Endothelial cell of umbilical vein (primary cell): ENCODE measurements around the gene SLC29A3. TPM values are rescaled to one million over a fixed set of nuclear protein-coding genes. Genes with fewer than 3 reads are reported as not detected.

Experiments used
- BruUV-seq: library from RNA; stranded (reverse); fragments of 400-500 nt; replicated peaks from 2 replicates; lab custom pipeline; 2021; lab: Mats Ljungman, UMichigan
- CTCF ChIA-PET: fragments of 300-600, 350-600 bp; sonication (Branson Sonifier 250); formaldehyde crosslinking; loops from one replicate; lab custom pipeline; 2021; ENCODE audit warnings: antibody characterized with exemption, inconsistent platforms; lab: Charles Lee
- POLR2A ChIA-PET: fragments of 300-600, 350-600 bp; sonication (Branson Sonifier 250); formaldehyde crosslinking; loops from one replicate; lab custom pipeline; 2021; ENCODE audit warnings: antibody characterized with exemption, inconsistent platforms; lab: Charles Lee
- DNase-seq: peaks from one replicate; pipeline ENCODE4 v3.0.0-alpha.2; 2011; ENCODE audit warnings: low read depth, low spot score
- FAIRE-seq: peaks from 2 replicates; lab custom pipeline; 2011; peaks lifted over from hg19 to GRCh38; lab: Jason Lieb, UNC
- H2AFZ ChIP-seq: 2 replicates; pipeline ENCODE4 v1.6.0; 2012; ENCODE audit warnings: low read depth, low read length, control low read depth, inconsistent platforms
- H3K27ac ChIP-seq: 2 replicates; pipeline ENCODE4 v1.5.1; 2011; ENCODE audit warnings: low read depth, mild to moderate bottlenecking, control low read depth, low read length, moderate library complexity; ENCODE audit not compliant: insufficient read depth
- H3K27me3 ChIP-seq, 2 experiments: 2 replicates each; pipeline versions ENCODE4 v1.6.0 to v1.6.1; 2011; ENCODE audit warnings: low read length in 2 of 2, mixed read lengths in 1 of 2; ENCODE audit not compliant: control insufficient read depth in 2 of 2, insufficient read depth in 2 of 2
- H3K36me3 ChIP-seq, 2 experiments: 2 replicates in 1 of 2; 3 replicates in 1 of 2; pipeline ENCODE4 v1.5.1; 2011; ENCODE audit warnings: low read length in 2 of 2, mild to moderate bottlenecking in 1 of 2, moderate library complexity in 1 of 2; ENCODE audit not compliant: control insufficient read depth in 2 of 2, insufficient read depth in 2 of 2; ENCODE audit errors: extremely low read depth in 1 of 2
- H3K4me1 ChIP-seq: 3 replicates; pipeline ENCODE4 v1.5.1; 2011; ENCODE audit warnings: mild to moderate bottlenecking, low read length; ENCODE audit not compliant: control insufficient read depth, insufficient read depth; ENCODE audit errors: extremely low read depth
- H3K4me2 ChIP-seq: 2 replicates; pipeline ENCODE4 v1.6.1; 2011; ENCODE audit warnings: low read length, control low read depth, mixed read lengths; ENCODE audit not compliant: insufficient read depth
- H3K4me3 ChIP-seq, 3 experiments: fragments of 200-600 bp in 1 of 3; sonication (generic), shearing (Covaris generic) in 1 of 3; replicated peaks in 1 of 3; 2 replicates each; pipeline ENCODE4 v1.5.1; 2011 to 2016; ENCODE audit warnings: control low read depth in 3 of 3, low read length in 3 of 3, mild to moderate bottlenecking in 2 of 3, inconsistent platforms in 1 of 3, low read depth in 1 of 3, moderate library complexity in 1 of 3; ENCODE audit not compliant: insufficient read depth in 1 of 3
- H3K79me2 ChIP-seq: 2 replicates; pipeline ENCODE4 v1.6.0; 2012; ENCODE audit warnings: low read length, inconsistent platforms; ENCODE audit not compliant: control insufficient read depth, insufficient read depth
- H3K9ac ChIP-seq: replicated peaks from 2 replicates; pipeline ENCODE3; 2011; ENCODE audit warnings: low read length, control low read depth; ENCODE audit not compliant: insufficient read depth; ENCODE audit errors: extremely low read depth
- H3K9me1 ChIP-seq: replicated peaks from 3 replicates; pipeline ENCODE4 v1.6.0; 2011; ENCODE audit warnings: mild to moderate bottlenecking, low read length; ENCODE audit not compliant: control insufficient read depth, insufficient read depth; ENCODE audit errors: extremely low read depth
- H3K9me3 ChIP-seq: replicated peaks from 2 replicates; pipeline ENCODE4 v1.5.1; 2012; ENCODE audit warnings: low read length, inconsistent platforms; ENCODE audit not compliant: control insufficient read depth, insufficient read depth
- H4K20me1 ChIP-seq: replicated peaks from 2 replicates; pipeline ENCODE3; 2011; ENCODE audit warnings: mild to moderate bottlenecking, low read length; ENCODE audit not compliant: control insufficient read depth, insufficient read depth; ENCODE audit errors: extremely low read depth
- FOS ChIP-seq: IDR thresholded peaks from 2 replicates; pipeline ENCODE4 v1.6.1; 2011; ENCODE audit warnings: mild to moderate bottlenecking, low read length, moderate library complexity, borderline replicate concordance; ENCODE audit not compliant: insufficient read depth
- GATA2 ChIP-seq: IDR thresholded peaks from 2 replicates; pipeline ENCODE4 v1.7.0; 2011; ENCODE audit warnings: low read depth, mild to moderate bottlenecking, moderate library complexity, mixed read lengths, low read length; ENCODE audit not compliant: insufficient read length, insufficient read depth
- JUN ChIP-seq: IDR thresholded peaks from 2 replicates; pipeline ENCODE4 v1.6.1; 2011; ENCODE audit warnings: borderline replicate concordance, low read depth; ENCODE audit not compliant: insufficient read length, insufficient read depth
- POLR2AphosphoS5 ChIP-seq: IDR thresholded peaks from 2 replicates; pipeline ENCODE4 v1.6.1; 2012; ENCODE audit warnings: low read depth, mild to moderate bottlenecking, control low read depth, low read length, moderate library complexity; ENCODE audit not compliant: insufficient read depth
- dilution Hi-C: fragments of 300-500 bp; cut with MboI; formaldehyde crosslinking; loops from one replicate; pipeline ENCODE4 v1.15.0; 2019; ENCODE audit warnings: low sequenced_read_pairs; ENCODE audit not compliant: extremely low pct_ligation_motif_present
- intact Hi-C: fragments of 100-400 bp; cut with micrococcal nuclease; formaldehyde crosslinking; loops from one replicate; pipeline ENCODE4 v1.10.0; 2022
- polyA plus RNA-seq, 4 experiments: library from polyadenylated mRNA; depleted of rRNA in 3 of 4; stranded (reverse) in 3 of 4; unstranded in 1 of 4; fragments of >200 nt; gene quantifications; 2 replicates each; pipeline versions ENCODE4 v1.2.1 to v1.2.3, GENCODE V29; 2011 to 2012; ENCODE audit warnings: missing spikeins in 1 of 4
- total RNA-seq: library from RNA; stranded (reverse); gene quantifications from 2 replicates; pipeline ENCODE4 v1.2.3, GENCODE V29; 2021
- TF ChIP-seq, protein P1 (sequence below): IDR thresholded peaks from 2 replicates; pipeline ENCODE4 v1.6.1; 2011; ENCODE audit not compliant: insufficient read depth, insufficient read length
- TF ChIP-seq, protein P2 (sequence below), 2 donors: IDR thresholded peaks; 1 replicate in 1 of 2; 2 replicates in 1 of 2; pipeline ENCODE4 v1.5.1; 2011; ENCODE audit warnings: low read length in 2 of 2, mild to moderate bottlenecking in 2 of 2, moderate library complexity in 2 of 2, control low read depth in 1 of 2, inconsistent platforms in 1 of 2, low read depth in 1 of 2; ENCODE audit not compliant: insufficient read depth in 1 of 2; ENCODE audit errors: extremely low read depth in 1 of 2

SLC29A3 gene
- total and polyA plus RNA-seq, 2 donors (not counting 3 experiments of a cell fraction or from before 2014, with no cell fraction given) = 5.0 to 9.1 TPM

DNA sequence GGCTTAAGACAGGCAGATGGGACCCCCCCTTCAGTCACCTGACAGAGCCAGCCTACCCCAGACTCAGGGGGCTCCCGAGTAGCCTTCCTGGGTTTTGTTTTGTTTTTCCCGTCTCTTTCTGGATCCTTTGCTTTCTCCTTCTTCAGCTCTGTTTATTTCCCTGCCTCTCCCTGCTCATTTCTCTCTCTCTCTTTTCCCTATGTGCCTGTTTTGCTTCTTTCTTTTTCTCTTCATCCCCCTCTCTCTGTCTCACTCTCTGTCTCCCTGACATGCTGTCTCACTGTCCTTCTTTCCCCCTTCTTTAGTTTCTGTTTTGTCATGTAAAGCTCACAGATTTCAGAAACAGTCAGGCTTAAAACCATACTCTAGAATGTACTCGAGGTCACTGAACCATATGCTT lies 38.2 kb upstream of the SLC29A3 start:
- Histone ChIP-seq H3K9ac (no peak overlapping the region), H3K4me3 (no peak overlapping the region), H4K20me1 (no peaks in the 10 kb centered on the region), H3K27ac (no peak overlapping the region), H2AFZ (no peak overlapping the region), H3K79me2 (no peaks in the 10 kb centered on the region), H3K36me3 (no peaks in the 10 kb centered on the region), H3K4me1 (no peaks in the 10 kb centered on the region), H3K9me1 (no peaks in the 10 kb centered on the region), H3K9me3 (no peaks in the 10 kb centered on the region), H3K27me3 (no peaks in the 10 kb centered on the region), H3K4me2 (no peak overlapping the region)
- FAIRE-seq = no peak
- CTCF ChIA-PET = interaction anchor here (1.4 to 7.6 kb wide), 5 partner anchors 10 to 378 kb away, joined by 3 to 97 read pairs (median 5); no protein-coding TSS in a partner anchor
- no peak for TF ChIP-seq POLR2AphosphoS5
- no peak for TF ChIP-seq FOS
- TF ChIP-seq, protein P1, sequence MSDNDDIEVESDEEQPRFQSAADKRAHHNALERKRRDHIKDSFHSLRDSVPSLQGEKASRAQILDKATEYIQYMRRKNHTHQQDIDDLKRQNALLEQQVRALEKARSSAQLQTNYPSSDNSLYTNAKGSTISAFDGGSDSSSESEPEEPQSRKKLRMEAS = no peak
- TF ChIP-seq JUN = no peak
- no peak for TF ChIP-seq GATA2
- TF ChIP-seq, protein P2, sequence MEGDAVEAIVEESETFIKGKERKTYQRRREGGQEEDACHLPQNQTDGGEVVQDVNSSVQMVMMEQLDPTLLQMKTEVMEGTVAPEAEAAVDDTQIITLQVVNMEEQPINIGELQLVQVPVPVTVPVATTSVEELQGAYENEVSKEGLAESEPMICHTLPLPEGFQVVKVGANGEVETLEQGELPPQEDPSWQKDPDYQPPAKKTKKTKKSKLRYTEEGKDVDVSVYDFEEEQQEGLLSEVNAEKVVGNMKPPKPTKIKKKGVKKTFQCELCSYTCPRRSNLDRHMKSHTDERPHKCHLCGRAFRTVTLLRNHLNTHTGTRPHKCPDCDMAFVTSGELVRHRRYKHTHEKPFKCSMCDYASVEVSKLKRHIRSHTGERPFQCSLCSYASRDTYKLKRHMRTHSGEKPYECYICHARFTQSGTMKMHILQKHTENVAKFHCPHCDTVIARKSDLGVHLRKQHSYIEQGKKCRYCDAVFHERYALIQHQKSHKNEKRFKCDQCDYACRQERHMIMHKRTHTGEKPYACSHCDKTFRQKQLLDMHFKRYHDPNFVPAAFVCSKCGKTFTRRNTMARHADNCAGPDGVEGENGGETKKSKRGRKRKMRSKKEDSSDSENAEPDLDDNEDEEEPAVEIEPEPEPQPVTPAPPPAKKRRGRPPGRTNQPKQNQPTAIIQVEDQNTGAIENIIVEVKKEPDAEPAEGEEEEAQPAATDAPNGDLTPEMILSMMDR (IDR thresholded peaks at IDR 0.05; ENCODE audit: extremely low read depth in 1 of 2, insufficient read depth in 1 of 2, low read depth in 1 of 2, low read length in 2 of 2) = no peak
- intact Hi-C loops = no loop called here
- POLR2A ChIA-PET = no interaction called here
- no peak for DNase-seq
- dilution Hi-C loops = no loop called here
- BruUV-seq = no TSS peak
